Pancreas (tissue), 10 donors: ENCODE results near the gene GLCCI1. TPM values are rescaled to one million over a fixed set of nuclear protein-coding genes. Genes with fewer than 3 reads are reported as not detected.

Source experiments
- ATAC-seq, 4 donors: fragments of 200-7000 bp; cut with Tn5 transposase; one replicate each; pipeline versions ENCODE4 v1.8.0 to v1.9.1; 2020; ENCODE audit warnings: mild to moderate bottlenecking in 4 of 4, moderate library complexity in 4 of 4
- DNase-seq, 6 donors: peaks; one replicate each; pipeline ENCODE4 v3.0.0-alpha.2; 2020
- FAIRE-seq: peaks from 2 replicates; lab custom pipeline; 2012; peaks lifted over from hg19 to GRCh38; lab: Jason Lieb, UNC
- H3K27ac ChIP-seq, 4 donors: fragments of 200-600 bp; sonication (generic); 1 replicate in 3 of 4; 2 replicates in 1 of 4; pipeline versions ENCODE4 v1.5.0 to v1.8.0; 2020
- H3K27me3 ChIP-seq, 4 donors: fragments of 200-600 bp; one replicate each; pipeline ENCODE4 v1.8.0; 2021
- H3K36me3 ChIP-seq, 3 donors: fragments of 200-600 bp; sonication (generic) in 1 of 3; one replicate each; pipeline versions ENCODE4 v1.5.0 to v1.8.0; 2020 to 2021
- H3K4me1 ChIP-seq, 3 donors: fragments of 200-600 bp; one replicate each; pipeline ENCODE4 v1.8.0; 2021
- H3K4me3 ChIP-seq, 4 donors: fragments of 200-600 bp; sonication (generic) in 2 of 4; one replicate each; pipeline versions ENCODE4 v1.5.0 to v1.8.0; 2020 to 2021
- H3K9me3 ChIP-seq, 4 donors: fragments of 200-600 bp; one replicate each; pipeline ENCODE4 v1.8.0; 2021
- WGBS, 2 donors: extraction: QIAGEN DNeasy Blood & Tissue Kit; methylation state at CpG; one replicate each; pipeline ENCODE4 v1.1.7; 2013; 5-methylcytosine and 5-hydroxymethylcytosine counted together
- intact Hi-C, 3 donors: fragments of 100-400 bp; cut with DNase I; formaldehyde crosslinking; loops; one replicate each; pipeline versions ENCODE4 v1.11.1 to v1.14.2; 2022
- polyA plus RNA-seq, 2 donors: library from polyadenylated mRNA; stranded (reverse); fragments of 200-250 nt; gene quantifications; one replicate each; pipeline ENCODE4 v1.2.3, GENCODE V29; 2013
- total RNA-seq, 6 donors: library from RNA; stranded (reverse); fragmentation: NEBNext Ultra II Directional in 4 of 6; extraction: Animal tissue kit (Norgen Biotek cat#: 25700) in 4 of 6; gene quantifications; one replicate each; pipeline versions ENCODE4 v1.2.1 to v1.2.4, GENCODE V29; 2021 to 2023
- TF ChIP-seq, protein P1 (sequence below), 4 donors: fragments of 200-600 bp; sonication (generic) in 3 of 4; IDR thresholded peaks; one replicate each; pipeline versions ENCODE4 v1.5.0 to v1.8.0; 2021; ENCODE audit warnings: antibody characterized with exemption in 4 of 4
- donor health status: healthy with polysubstance abuse.
- donor health status: DM: no; HTN: no; CAD: no; lungs with moderate emphysema.
- donor health status: DM: no; HTN: no; CAD: no.
- donor health status: control.
- donor health status: control.
- donor health status: Bipolar disorder and iron deficiency.
- donor health status: DM: yes; HTN: yes; CAD: no.
- donor health status: DM: no; HTN: no; CAD: no.
- donor health status: DM: no; HTN: no; CAD: no.
- donor health status: DM: yes; HTN: yes; CAD: no.

Gene GLCCI1
- total and polyA plus RNA-seq, 8 donors, result 2.0 to 7.4 (median 2.6) TPM

GRCh38 chr7:8119262-8119661, 150.7 kb downstream of the GLCCI1 start:
- ATAC-seq (no peak), FAIRE-seq (no peak), DNase-seq (no peak)
- 86 to 88% methylated on average over 8 of the region's 8 CpGs for WGBS, 2 donors
- Histone ChIP-seq H3K9me3 (no peaks in the 10 kb centered on the region), H3K4me3 (no peak overlapping the region), H3K4me1 (no peaks in the 10 kb centered on the region), H3K27me3 (no peaks in the 10 kb centered on the region), H3K27ac (no peak overlapping the region), H3K36me3 (peaks cover 0 to 11% (median 0%) of the 10 kb centered on the region in 3 donors)
- TF ChIP-seq, protein P1, sequence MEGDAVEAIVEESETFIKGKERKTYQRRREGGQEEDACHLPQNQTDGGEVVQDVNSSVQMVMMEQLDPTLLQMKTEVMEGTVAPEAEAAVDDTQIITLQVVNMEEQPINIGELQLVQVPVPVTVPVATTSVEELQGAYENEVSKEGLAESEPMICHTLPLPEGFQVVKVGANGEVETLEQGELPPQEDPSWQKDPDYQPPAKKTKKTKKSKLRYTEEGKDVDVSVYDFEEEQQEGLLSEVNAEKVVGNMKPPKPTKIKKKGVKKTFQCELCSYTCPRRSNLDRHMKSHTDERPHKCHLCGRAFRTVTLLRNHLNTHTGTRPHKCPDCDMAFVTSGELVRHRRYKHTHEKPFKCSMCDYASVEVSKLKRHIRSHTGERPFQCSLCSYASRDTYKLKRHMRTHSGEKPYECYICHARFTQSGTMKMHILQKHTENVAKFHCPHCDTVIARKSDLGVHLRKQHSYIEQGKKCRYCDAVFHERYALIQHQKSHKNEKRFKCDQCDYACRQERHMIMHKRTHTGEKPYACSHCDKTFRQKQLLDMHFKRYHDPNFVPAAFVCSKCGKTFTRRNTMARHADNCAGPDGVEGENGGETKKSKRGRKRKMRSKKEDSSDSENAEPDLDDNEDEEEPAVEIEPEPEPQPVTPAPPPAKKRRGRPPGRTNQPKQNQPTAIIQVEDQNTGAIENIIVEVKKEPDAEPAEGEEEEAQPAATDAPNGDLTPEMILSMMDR (IDR thresholded peaks at IDR 0.05), result no peak
- intact Hi-C loops, result no loop called here

GRCh38 chr7:8120390-8121058, 151.9 kb downstream of the GLCCI1 start:
- peaks cover 0 to 14% (median 0%) of the 10 kb centered on the region in 3 donors for H3K36me3 ChIP-seq
- intact Hi-C loops, result no loop called here

DNA sequence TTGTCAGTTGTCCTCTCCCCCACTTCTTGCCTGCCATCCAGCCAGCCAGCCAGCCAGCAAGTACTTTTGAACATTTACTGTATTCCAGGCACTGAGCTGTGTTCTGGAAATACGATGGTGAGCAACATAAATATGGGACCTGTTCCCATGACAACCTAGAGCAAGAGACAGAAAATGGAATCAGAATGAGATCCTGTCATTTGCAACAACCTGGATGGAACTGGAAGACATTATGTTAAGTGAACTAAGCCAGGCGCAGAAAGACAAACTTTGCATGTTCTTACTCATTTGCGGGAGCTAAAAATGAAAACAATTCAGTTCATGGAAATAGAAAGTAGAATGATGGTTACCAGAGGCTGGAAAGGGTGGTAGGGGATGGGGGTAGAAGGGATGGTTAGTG, 152.6 kb downstream of the GLCCI1 start:
- Histone ChIP-seq H3K27ac (no peak overlapping the region), H3K4me3 (no peak overlapping the region), H3K9me3 (no peaks in the 10 kb centered on the region), H3K27me3 (no peaks in the 10 kb centered on the region), H3K4me1 (no peaks in the 10 kb centered on the region), H3K36me3 (peaks cover 0 to 20% (median 0%) of the 10 kb centered on the region in 3 donors)
- DNase-seq (no peak), FAIRE-seq (no peak), ATAC-seq (no peak)
- intact Hi-C loops, result no loop called here
- TF ChIP-seq, protein P1 (IDR thresholded peaks at IDR 0.05), result no peak
- 84 to 90% methylated on average over 3 of the region's 3 CpGs for WGBS, 2 donors

More at GRCh38 chr7:8120390-8121058, 151.9 kb downstream of the GLCCI1 start:
- Histone ChIP-seq H3K4me1 (no peaks in the 10 kb centered on the region), H3K27ac (no peak overlapping the region), H3K4me3 (no peak overlapping the region), H3K27me3 (no peaks in the 10 kb centered on the region), H3K9me3 (no peaks in the 10 kb centered on the region)
- no peak for DNase-seq
- 91 to 93% methylated on average over 12 of the region's 12 CpGs for WGBS, 2 donors
- TF ChIP-seq, protein P1 (IDR thresholded peaks at IDR 0.05), result no peak
- no peak for ATAC-seq
- FAIRE-seq, result no peak

DNA sequence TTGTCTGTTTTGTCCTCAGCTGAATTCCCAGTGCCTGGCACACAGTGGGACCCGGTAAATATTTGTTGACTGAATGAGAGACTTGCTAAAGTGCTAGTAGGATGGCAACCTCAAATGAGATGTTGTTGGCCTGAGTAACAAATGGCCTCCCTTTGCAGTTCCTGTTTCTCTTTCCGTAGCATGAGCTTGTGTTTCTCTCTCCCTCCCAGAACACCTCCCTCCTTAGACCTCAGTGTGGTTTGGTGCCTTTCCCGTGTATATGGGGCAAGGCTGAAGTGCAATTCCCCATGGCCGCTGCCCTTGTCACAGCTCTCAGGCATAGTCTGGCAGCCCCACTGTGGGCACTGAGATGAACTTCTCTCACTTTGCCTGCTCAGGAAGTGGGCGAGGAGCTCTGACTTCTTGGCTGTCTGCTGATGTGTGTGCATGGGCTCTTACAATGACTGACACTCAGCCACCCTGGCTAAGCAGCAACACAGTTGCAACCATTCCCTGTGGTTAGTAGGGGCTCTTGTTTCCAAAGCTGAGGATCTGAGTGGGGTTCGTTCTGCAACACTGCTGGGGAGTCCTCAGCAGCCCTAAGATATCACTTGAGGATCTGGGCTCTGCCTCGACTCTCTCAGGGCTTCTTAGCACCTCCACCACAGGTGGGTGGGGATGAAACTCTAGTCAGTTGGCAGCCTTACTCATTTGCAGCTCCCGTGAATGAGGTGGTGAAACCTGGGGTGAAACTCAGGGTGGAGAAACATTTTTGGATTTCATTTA, 157.3 kb downstream of the GLCCI1 start:
- intact Hi-C loops, result no loop called here
- FAIRE-seq, result no peak
- no peaks in the 10 kb centered on the region for H3K27me3 ChIP-seq
- 87 to 88% methylated on average over 8 of the region's 8 CpGs for WGBS, 2 donors
- TF ChIP-seq, protein P1 (IDR thresholded peaks at IDR 0.05), result no peak
- ATAC-seq, result peak in 3 of 4 donors; percentile 28 to 68 (median 56)
- no peak for DNase-seq
- H3K36me3 ChIP-seq, result peaks cover 0 to 27% (median 0%) of the 10 kb centered on the region in 3 donors
- H3K4me3 ChIP-seq, result no peak overlapping the region
- H3K27ac ChIP-seq, result no peak overlapping the region
- no peaks in the 10 kb centered on the region for H3K4me1 ChIP-seq
- no peaks in the 10 kb centered on the region for H3K9me3 ChIP-seq
